ENCODE measurements around the gene TTBK1.

TTBK1 gene

DNA sequence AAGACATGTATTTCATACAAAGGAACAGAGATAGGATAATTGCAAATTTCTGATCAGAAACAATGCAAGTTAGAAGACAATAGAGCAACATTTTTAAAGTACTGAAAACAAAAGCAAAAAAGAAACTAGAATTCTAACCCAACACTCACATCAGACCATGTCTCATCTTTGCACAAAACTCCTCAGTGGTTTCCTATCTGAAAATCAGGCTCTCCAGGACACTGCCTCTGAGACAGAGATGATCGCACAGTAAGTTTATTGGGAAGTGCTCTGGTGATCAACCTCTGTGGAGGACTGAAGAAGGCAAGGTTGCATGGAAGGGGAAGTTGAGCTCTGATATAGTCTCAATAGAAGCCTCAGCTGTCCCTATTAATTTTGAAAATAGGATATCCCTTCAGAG is 2.3 kb upstream of the TTBK1 start:
- Histone ChIP-seq H3K27me3 (peaks cover 56% of the 10 kb centered on the region), H4K20me1 (no peaks in the 10 kb centered on the region), H3K9ac (no peak overlapping the region), H3K27ac (no peak overlapping the region), H3K36me3 (no peaks in the 10 kb centered on the region), H3K4me1 (no peaks in the 10 kb centered on the region), H3K4me3 (no peak overlapping the region), H3K9me3 (peaks cover 8% of the 10 kb centered on the region), H3K4me2 (no peak overlapping the region)
- TF ChIP-seq Cebpa-rat (IDR thresholded peaks at IDR 0.05) = no peak

DNA sequence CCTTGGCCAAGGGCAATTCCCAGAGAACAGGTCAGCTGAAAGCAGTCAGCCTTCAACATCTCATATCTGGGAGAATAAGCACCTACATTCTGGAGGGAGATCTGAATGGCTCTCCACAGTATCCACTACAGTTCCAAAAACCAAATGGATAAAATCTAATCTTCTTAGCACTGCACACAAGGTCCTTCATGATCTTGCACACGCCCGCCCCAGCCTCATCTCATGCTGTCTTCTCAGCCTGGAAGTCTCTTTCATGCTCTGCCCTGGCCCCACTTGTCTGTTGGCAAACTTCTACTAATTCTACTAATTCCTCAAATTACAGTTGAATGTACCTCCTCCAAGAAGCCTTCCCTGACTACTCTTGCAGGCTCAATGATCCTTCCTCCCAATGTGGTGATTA is 1.8 kb upstream of the TTBK1 start:
- peaks cover 61% of the 10 kb centered on the region for H3K27me3 ChIP-seq
- H3K4me3 ChIP-seq = no peak overlapping the region
- no peak overlapping the region for H3K27ac ChIP-seq
- H3K9me3 ChIP-seq = peaks cover 8% of the 10 kb centered on the region
- no peaks in the 10 kb centered on the region for H3K36me3 ChIP-seq
- no peak overlapping the region for H3K4me2 ChIP-seq
- no peak for TF ChIP-seq Cebpa-rat (IDR thresholded peaks at IDR 0.05)
- H3K4me1 ChIP-seq = peaks cover 2% of the 10 kb centered on the region; the same call in 1 of the 2 replicates
- H3K9ac ChIP-seq = no peak overlapping the region
- no peaks in the 10 kb centered on the region for H4K20me1 ChIP-seq

GRCh38 chr6:43243664-43244321 is 512 bp downstream of the TTBK1 start:
- peaks cover 8% of the 10 kb centered on the region for H3K9me3 ChIP-seq
- no peak overlapping the region for H3K9ac ChIP-seq
- no peaks in the 10 kb centered on the region for H3K36me3 ChIP-seq
- peak overlapping the region; percentile 31; the same call in 1 of the 2 replicates for H3K4me3 ChIP-seq
- H3K4me2 ChIP-seq = no peak overlapping the region
- H3K27ac ChIP-seq = no peak overlapping the region
- no peaks in the 10 kb centered on the region for H4K20me1 ChIP-seq
- no peak for TF ChIP-seq Cebpa-rat (IDR thresholded peaks at IDR 0.05)
- H3K27me3 ChIP-seq = peaks cover 79% of the 10 kb centered on the region
- peaks cover 16% of the 10 kb centered on the region for H3K4me1 ChIP-seq

- Histone ChIP-seq H3K4me1 (peaks cover 22% of the 10 kb centered on the region), H3K27ac (no peak overlapping the region), H3K36me3 (no peaks in the 10 kb centered on the region), H4K20me1 (no peaks in the 10 kb centered on the region), H3K4me3 (peak overlapping the region; percentile 71), H3K9me3 (peaks cover 4% of the 10 kb centered on the region; the same call in 1 of the 2 replicates), H3K9ac (no peak overlapping the region), H3K27me3 (peaks cover 94% of the 10 kb centered on the region), H3K4me2 (peak overlapping the region; percentile 95)
- no peak for TF ChIP-seq Cebpa-rat (IDR thresholded peaks at IDR 0.05)
Observed at GRCh38 chr6:43246301-43247113, 3.2 kb downstream of the TTBK1 start.

DNA sequence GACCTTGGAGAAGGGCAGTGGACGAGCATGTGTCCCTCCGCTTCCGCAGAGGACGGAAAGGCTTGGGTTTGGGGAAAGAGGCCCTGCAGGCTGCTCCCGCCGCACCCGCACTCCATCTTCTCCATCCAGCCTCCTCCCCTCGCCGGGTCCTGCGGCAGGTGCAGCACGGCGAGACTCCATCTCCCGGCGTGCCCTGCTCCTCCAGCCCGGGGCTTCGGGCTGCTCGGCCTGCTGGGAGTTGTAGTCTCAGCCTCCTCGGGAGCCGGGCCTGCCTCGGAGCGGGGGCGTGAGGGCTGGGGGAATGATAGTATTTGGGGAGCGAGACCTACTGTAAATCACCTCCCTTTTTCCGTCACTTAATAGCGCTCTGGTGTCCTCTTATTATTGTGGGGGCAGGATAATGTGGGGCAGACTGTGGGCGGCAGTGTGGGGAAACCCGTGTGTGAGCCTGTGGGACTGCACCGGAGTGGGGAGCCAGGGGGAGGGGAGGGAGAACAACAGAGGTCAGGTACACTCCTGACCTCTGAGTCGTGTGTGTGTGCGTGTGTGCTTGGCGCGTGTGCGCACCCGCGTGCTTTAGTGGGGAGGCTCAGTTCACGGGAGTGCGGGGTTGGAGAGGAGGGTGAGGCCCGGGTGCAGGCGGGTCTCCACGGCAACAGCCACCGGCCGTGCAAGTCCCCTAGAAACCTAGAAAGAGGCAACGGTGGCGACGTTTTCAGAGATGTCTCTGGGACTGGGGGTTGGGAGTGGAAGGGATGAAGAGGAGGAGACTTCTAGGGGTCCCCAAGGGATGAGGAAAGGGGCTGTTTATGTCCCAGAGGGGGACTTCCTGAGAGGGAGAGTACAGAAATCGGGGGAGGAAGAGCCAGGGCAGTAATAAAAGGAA is 4.1 kb downstream of the TTBK1 start:
- H3K4me2 ChIP-seq = peak overlapping the region; percentile 95
- H4K20me1 ChIP-seq = no peaks in the 10 kb centered on the region
- peak overlapping the region; percentile 71 for H3K4me3 ChIP-seq
- no peaks in the 10 kb centered on the region for H3K36me3 ChIP-seq
- H3K27me3 ChIP-seq = peaks cover 94% of the 10 kb centered on the region
- peaks cover 22% of the 10 kb centered on the region for H3K4me1 ChIP-seq
- no peak overlapping the region for H3K27ac ChIP-seq
- peaks cover under 1% of the 10 kb centered on the region; the same call in 1 of the 2 replicates for H3K9me3 ChIP-seq
- TF ChIP-seq Cebpa-rat (IDR thresholded peaks at IDR 0.05) = no peak
- H3K9ac ChIP-seq = peak overlapping the region; percentile 41; the same call in 1 of the 2 replicates

GRCh38 chr6:43248101-43248500 is 4.8 kb downstream of the TTBK1 start:
- Histone ChIP-seq H3K27ac (no peak overlapping the region), H3K27me3 (peaks cover 94% of the 10 kb centered on the region), H3K9me3 (no peaks in the 10 kb centered on the region), H3K9ac (0 out of 2 replicates have a peak overlapping the region, but pooled peaks have one; percentile 41), H3K4me3 (peak overlapping the region; percentile 71), H3K4me2 (peak overlapping the region; percentile 95), H3K36me3 (no peaks in the 10 kb centered on the region), H4K20me1 (no peaks in the 10 kb centered on the region), H3K4me1 (peaks cover 22% of the 10 kb centered on the region)
- TF ChIP-seq Cebpa-rat (IDR thresholded peaks at IDR 0.05) = no peak

- no peak overlapping the region for H3K27ac ChIP-seq
- H4K20me1 ChIP-seq = no peaks in the 10 kb centered on the region
- no peak overlapping the region for H3K4me2 ChIP-seq
- peaks cover 22% of the 10 kb centered on the region for H3K4me1 ChIP-seq
- TF ChIP-seq Cebpa-rat (IDR thresholded peaks at IDR 0.05) = no peak
- H3K9ac ChIP-seq = no peak overlapping the region
- H3K36me3 ChIP-seq = no peaks in the 10 kb centered on the region
- H3K9me3 ChIP-seq = no peaks in the 10 kb centered on the region
- H3K27me3 ChIP-seq = peaks cover 94% of the 10 kb centered on the region
- no peak overlapping the region for H3K4me3 ChIP-seq
Observed at GRCh38 chr6:43248791-43249190, 5.5 kb downstream of the TTBK1 start.

GRCh38 chr6:43250992-43251373 is 7.7 kb downstream of the TTBK1 start:
- H3K27me3 ChIP-seq = peaks cover 73% of the 10 kb centered on the region
- no peak overlapping the region for H3K4me3 ChIP-seq
- H4K20me1 ChIP-seq = no peaks in the 10 kb centered on the region
- peak overlapping the region; percentile 22; the same call in 1 of the 2 replicates for H3K4me2 ChIP-seq
- no peaks in the 10 kb centered on the region for H3K9me3 ChIP-seq
- TF ChIP-seq Cebpa-rat (IDR thresholded peaks at IDR 0.05) = no peak
- H3K4me1 ChIP-seq = peaks cover 22% of the 10 kb centered on the region
- no peak overlapping the region for H3K27ac ChIP-seq
- no peaks in the 10 kb centered on the region for H3K36me3 ChIP-seq
- no peak overlapping the region for H3K9ac ChIP-seq

GRCh38 chr6:43253401-43253800 is 10.1 kb downstream of the TTBK1 start:
- no peak overlapping the region for H3K27ac ChIP-seq
- no peak overlapping the region for H3K4me3 ChIP-seq
- no peaks in the 10 kb centered on the region for H4K20me1 ChIP-seq
- no peak overlapping the region for H3K4me2 ChIP-seq
- no peaks in the 10 kb centered on the region for H3K9me3 ChIP-seq
- no peaks in the 10 kb centered on the region for H3K36me3 ChIP-seq
- H3K9ac ChIP-seq = no peak overlapping the region
- peaks cover 6% of the 10 kb centered on the region; the same call in 1 of the 2 replicates for H3K4me1 ChIP-seq
- no peak for TF ChIP-seq Cebpa-rat (IDR thresholded peaks at IDR 0.05)
- peaks cover 52% of the 10 kb centered on the region for H3K27me3 ChIP-seq

Measured in BLaER1 (cell line).